Measurements from ENCODE around the gene HMGCR. TPM values are rescaled to one million over a fixed set of nuclear protein-coding genes. Genes with fewer than 3 reads are reported as not detected.

HMGCR gene
- total RNA-seq, 1 experiment from 2014 or later, result 137 TPM

GRCh38 chr5:75365740-75366139 lies 28.7 kb downstream of the HMGCR start (continued):
- no peak for TF ChIP-seq ZNF425 (CRISPR knock-in tag; conservative IDR thresholded peaks at IDR 0.05)
- TF ChIP-seq RORB (CRISPR knock-in tag; IDR thresholded peaks at IDR 0.05), result no peak

DNA sequence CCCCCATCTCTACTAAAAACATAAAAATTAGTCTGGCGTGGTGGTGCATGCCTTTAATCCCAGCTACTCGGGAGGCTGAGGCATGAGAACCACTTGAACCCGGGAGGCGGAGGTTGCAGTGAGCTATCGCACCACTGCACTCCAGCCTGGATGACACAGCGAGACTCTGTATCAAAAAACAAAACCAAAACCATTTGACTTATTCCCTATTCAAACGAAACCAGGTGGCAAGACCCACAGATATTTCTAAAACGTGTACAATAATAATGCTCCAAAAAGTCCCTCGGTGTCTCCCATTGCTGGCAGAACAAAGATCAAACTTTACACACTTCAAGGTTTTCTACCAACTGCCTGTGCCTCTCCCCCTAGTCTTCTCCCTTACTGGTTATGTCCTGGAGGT lies 29.8 kb downstream of the HMGCR start:
- CTCF ChIA-PET, result no interaction called here

More for the DNA sequence above, 29.8 kb downstream of the HMGCR start:
- Mint-ChIP-seq H3K27ac (0 out of 2 replicates have a peak overlapping the region, but pooled peaks have one; percentile 2), H3K9me3 (no peaks in the 10 kb centered on the region), H3K27me3 (ENCODE audit: low read depth) (no peaks in the 10 kb centered on the region), H3K36me3 (peaks cover 2% of the 10 kb centered on the region), H3K4me3 (no peak overlapping the region), H3K4me1 (peaks cover 21% of the 10 kb centered on the region)
- POLR2A ChIA-PET, result no interaction called here
- TF ChIP-seq JUN (CRISPR knock-in tag; IDR thresholded peaks at IDR 0.05), result no peak
- TF ChIP-seq SMAD3 (CRISPR knock-in tag; IDR thresholded peaks at IDR 0.05; ENCODE audit: borderline replicate concordance), result no peak
- TF ChIP-seq, protein P1, sequence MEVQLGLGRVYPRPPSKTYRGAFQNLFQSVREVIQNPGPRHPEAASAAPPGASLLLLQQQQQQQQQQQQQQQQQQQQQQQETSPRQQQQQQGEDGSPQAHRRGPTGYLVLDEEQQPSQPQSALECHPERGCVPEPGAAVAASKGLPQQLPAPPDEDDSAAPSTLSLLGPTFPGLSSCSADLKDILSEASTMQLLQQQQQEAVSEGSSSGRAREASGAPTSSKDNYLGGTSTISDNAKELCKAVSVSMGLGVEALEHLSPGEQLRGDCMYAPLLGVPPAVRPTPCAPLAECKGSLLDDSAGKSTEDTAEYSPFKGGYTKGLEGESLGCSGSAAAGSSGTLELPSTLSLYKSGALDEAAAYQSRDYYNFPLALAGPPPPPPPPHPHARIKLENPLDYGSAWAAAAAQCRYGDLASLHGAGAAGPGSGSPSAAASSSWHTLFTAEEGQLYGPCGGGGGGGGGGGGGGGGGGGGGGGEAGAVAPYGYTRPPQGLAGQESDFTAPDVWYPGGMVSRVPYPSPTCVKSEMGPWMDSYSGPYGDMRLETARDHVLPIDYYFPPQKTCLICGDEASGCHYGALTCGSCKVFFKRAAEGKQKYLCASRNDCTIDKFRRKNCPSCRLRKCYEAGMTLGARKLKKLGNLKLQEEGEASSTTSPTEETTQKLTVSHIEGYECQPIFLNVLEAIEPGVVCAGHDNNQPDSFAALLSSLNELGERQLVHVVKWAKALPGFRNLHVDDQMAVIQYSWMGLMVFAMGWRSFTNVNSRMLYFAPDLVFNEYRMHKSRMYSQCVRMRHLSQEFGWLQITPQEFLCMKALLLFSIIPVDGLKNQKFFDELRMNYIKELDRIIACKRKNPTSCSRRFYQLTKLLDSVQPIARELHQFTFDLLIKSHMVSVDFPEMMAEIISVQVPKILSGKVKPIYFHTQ (CRISPR knock-in tag; IDR thresholded peaks at IDR 0.05), result no peak
- no peak for TF ChIP-seq SMAD4 (CRISPR knock-in tag; IDR thresholded peaks at IDR 0.05)
- TF ChIP-seq, protein P2, sequence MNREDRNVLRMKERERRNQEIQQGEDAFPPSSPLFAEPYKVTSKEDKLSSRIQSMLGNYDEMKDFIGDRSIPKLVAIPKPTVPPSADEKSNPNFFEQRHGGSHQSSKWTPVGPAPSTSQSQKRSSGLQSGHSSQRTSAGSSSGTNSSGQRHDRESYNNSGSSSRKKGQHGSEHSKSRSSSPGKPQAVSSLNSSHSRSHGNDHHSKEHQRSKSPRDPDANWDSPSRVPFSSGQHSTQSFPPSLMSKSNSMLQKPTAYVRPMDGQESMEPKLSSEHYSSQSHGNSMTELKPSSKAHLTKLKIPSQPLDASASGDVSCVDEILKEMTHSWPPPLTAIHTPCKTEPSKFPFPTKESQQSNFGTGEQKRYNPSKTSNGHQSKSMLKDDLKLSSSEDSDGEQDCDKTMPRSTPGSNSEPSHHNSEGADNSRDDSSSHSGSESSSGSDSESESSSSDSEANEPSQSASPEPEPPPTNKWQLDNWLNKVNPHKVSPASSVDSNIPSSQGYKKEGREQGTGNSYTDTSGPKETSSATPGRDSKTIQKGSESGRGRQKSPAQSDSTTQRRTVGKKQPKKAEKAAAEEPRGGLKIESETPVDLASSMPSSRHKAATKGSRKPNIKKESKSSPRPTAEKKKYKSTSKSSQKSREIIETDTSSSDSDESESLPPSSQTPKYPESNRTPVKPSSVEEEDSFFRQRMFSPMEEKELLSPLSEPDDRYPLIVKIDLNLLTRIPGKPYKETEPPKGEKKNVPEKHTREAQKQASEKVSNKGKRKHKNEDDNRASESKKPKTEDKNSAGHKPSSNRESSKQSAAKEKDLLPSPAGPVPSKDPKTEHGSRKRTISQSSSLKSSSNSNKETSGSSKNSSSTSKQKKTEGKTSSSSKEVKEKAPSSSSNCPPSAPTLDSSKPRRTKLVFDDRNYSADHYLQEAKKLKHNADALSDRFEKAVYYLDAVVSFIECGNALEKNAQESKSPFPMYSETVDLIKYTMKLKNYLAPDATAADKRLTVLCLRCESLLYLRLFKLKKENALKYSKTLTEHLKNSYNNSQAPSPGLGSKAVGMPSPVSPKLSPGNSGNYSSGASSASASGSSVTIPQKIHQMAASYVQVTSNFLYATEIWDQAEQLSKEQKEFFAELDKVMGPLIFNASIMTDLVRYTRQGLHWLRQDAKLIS (CRISPR knock-in tag; IDR thresholded peaks at IDR 0.05; ENCODE audit: borderline replicate concordance), result no peak
- TF ChIP-seq CREB1 (CRISPR knock-in tag; IDR thresholded peaks at IDR 0.05), result no peak
- TF ChIP-seq ZNF512 (CRISPR knock-in tag; IDR thresholded peaks at IDR 0.05; ENCODE audit: borderline replicate concordance), result no peak
- no peak for TF ChIP-seq NR1H2 (CRISPR knock-in tag; IDR thresholded peaks at IDR 0.05)
- TF ChIP-seq GTF2I (CRISPR knock-in tag; conservative IDR thresholded peaks at IDR 0.05), result no peak
- TF ChIP-seq E2F5 (CRISPR knock-in tag; IDR thresholded peaks at IDR 0.05), result no peak
- no peak for TF ChIP-seq SOX15 (CRISPR knock-in tag; IDR thresholded peaks at IDR 0.05)
- no peak for TF ChIP-seq ERG (CRISPR knock-in tag; IDR thresholded peaks at IDR 0.05)
- TF ChIP-seq HMGA2 (CRISPR knock-in tag; IDR thresholded peaks at IDR 0.05), result no peak
- TF ChIP-seq PRRX2 (CRISPR knock-in tag; IDR thresholded peaks at IDR 0.05), result no peak
- TF ChIP-seq, protein P3, sequence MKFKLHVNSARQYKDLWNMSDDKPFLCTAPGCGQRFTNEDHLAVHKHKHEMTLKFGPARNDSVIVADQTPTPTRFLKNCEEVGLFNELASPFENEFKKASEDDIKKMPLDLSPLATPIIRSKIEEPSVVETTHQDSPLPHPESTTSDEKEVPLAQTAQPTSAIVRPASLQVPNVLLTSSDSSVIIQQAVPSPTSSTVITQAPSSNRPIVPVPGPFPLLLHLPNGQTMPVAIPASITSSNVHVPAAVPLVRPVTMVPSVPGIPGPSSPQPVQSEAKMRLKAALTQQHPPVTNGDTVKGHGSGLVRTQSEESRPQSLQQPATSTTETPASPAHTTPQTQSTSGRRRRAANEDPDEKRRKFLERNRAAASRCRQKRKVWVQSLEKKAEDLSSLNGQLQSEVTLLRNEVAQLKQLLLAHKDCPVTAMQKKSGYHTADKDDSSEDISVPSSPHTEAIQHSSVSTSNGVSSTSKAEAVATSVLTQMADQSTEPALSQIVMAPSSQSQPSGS (CRISPR knock-in tag; IDR thresholded peaks at IDR 0.05; ENCODE audit: borderline replicate concordance, low read depth), result no peak
- TF ChIP-seq EMX1 (CRISPR knock-in tag; IDR thresholded peaks at IDR 0.05), result no peak
- ATAC-seq (no peak), DNase-seq (ENCODE audit: low spot score) (no peak)

Data from WTC11 (cell line).